SH-SY5Y (cell line): ENCODE results near the gene MEMO1.

ENCODE experiments used
- GATA2 ChIP-seq: IDR thresholded peaks from 2 replicates; pipeline ENCODE4 v1.6.1; 2011; ENCODE audit warnings: mild to moderate bottlenecking, low read depth, low read length
- GATA3 ChIP-seq: IDR thresholded peaks from 2 replicates; pipeline ENCODE4 v1.6.1; 2011; ENCODE audit warnings: low read depth, mild to moderate bottlenecking, low read length, moderate library complexity

GRCh38 chr2:31962757-31963361, 47.9 kb downstream of the MEMO1 start:
- TF ChIP-seq GATA3 (no peak), GATA2 (no peak)
